Lower leg skin (tissue), 3 donors: ENCODE results near the gene SPOCK1.

Source experiments
- CTCF ChIP-seq, 3 donors: fragments of 450-650 bp; IDR thresholded peaks; one replicate each; pipeline ENCODE4 v1.5.1; 2016; ENCODE audit warnings: antibody characterized with exemption in 3 of 3, mild to moderate bottlenecking in 3 of 3, moderate library complexity in 2 of 3
- POLR2A ChIP-seq, 2 donors: fragments of 450-650 bp; IDR thresholded peaks; one replicate each; pipeline ENCODE4 v1.6.1; 2016 to 2017; ENCODE audit warnings: antibody characterized with exemption in 2 of 2, mild to moderate bottlenecking in 1 of 2, moderate library complexity in 1 of 2

DNA sequence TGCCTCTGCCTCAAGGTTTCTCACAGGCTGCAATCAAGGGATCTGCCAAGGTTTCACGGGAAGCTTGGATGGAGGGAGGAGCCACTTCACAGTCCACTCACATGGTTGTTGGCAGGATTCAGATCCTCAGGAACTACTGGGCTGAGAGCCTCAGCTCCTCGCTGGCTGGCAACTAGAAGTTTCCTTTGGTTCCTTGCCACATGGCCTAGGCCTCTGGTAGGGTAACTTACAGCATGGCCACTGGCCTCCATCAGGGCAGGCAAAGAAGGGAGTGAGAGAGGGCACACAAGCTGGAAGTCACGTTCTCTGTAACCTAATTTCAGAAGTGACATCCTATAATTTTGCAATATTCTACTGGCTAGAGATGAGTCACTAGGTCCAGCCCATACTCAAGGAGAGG is 32.2 kb downstream of the SPOCK1 start:
- TF ChIP-seq CTCF (IDR thresholded peaks at IDR 0.05) = no peak
- TF ChIP-seq POLR2A (IDR thresholded peaks at IDR 0.05) = no peak
